Peyer's patch (tissue), 4 donors: Measurements from ENCODE around the gene PLN.

Experiments used
- POLR2A ChIP-seq, 2 donors: fragments of 450-650 bp; IDR thresholded peaks; one replicate each; pipeline ENCODE4 v1.5.1; 2017; ENCODE audit warnings: antibody characterized with exemption in 2 of 2, mild to moderate bottlenecking in 2 of 2, moderate library complexity in 2 of 2
- TF ChIP-seq, protein P1 (sequence below), 6 experiments: fragments of 450-650 bp in 4 of 6; fragments of 200-600 bp in 2 of 6; sonication (generic) in 1 of 6; IDR thresholded peaks; one replicate each; pipeline ENCODE4 v1.5.1; 2017 to 2019; ENCODE audit warnings: antibody characterized with exemption in 6 of 6, mild to moderate bottlenecking in 3 of 6, moderate library complexity in 1 of 6

- TF ChIP-seq POLR2A (IDR thresholded peaks at IDR 0.05): no peak
- TF ChIP-seq, protein P1, sequence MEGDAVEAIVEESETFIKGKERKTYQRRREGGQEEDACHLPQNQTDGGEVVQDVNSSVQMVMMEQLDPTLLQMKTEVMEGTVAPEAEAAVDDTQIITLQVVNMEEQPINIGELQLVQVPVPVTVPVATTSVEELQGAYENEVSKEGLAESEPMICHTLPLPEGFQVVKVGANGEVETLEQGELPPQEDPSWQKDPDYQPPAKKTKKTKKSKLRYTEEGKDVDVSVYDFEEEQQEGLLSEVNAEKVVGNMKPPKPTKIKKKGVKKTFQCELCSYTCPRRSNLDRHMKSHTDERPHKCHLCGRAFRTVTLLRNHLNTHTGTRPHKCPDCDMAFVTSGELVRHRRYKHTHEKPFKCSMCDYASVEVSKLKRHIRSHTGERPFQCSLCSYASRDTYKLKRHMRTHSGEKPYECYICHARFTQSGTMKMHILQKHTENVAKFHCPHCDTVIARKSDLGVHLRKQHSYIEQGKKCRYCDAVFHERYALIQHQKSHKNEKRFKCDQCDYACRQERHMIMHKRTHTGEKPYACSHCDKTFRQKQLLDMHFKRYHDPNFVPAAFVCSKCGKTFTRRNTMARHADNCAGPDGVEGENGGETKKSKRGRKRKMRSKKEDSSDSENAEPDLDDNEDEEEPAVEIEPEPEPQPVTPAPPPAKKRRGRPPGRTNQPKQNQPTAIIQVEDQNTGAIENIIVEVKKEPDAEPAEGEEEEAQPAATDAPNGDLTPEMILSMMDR (IDR thresholded peaks at IDR 0.05): no peak
These were observed 18.3 kb upstream of the PLN start for GRCh38 chr6:118529756-118530155.
